SK-N-SH (cell line): ENCODE measurements around the gene HDAC2.

Experiments used
- CHD2 ChIP-seq: fragments of 150-350 bp; IDR thresholded peaks from 2 replicates; pipeline ENCODE4 v1.6.1; 2018; ENCODE audit warnings: low read length; ENCODE audit not compliant: partially characterized antibody
- EP300 ChIP-seq, 2 experiments: IDR thresholded peaks; 2 replicates each; pipeline versions ENCODE4 v1.4.0 to v1.6.1; 2012; ENCODE audit warnings: borderline replicate concordance in 1 of 2, low read depth in 1 of 2, low read length in 1 of 2
- EZH2phosphoT487 ChIP-seq: fragments of 200-600 bp; sonication (generic); IDR thresholded peaks from 2 replicates; pipeline ENCODE4 v1.6.1; 2017; ENCODE audit warnings: low read depth, mixed run types, mild to moderate bottlenecking, antibody characterized with exemption, moderate library complexity, borderline replicate concordance
- POLR2AphosphoS5 ChIP-seq: IDR thresholded peaks from 2 replicates; pipeline ENCODE4 v1.6.1; 2012; ENCODE audit warnings: low read depth, low read length
- RCOR1 ChIP-seq: fragments of 150-350 bp; IDR thresholded peaks from 2 replicates; pipeline ENCODE4 v1.6.1; 2017; ENCODE audit warnings: antibody characterized with exemption, low read length
- RXRA ChIP-seq: IDR thresholded peaks from 2 replicates; pipeline ENCODE4 v1.4.0; 2012; ENCODE audit warnings: low read depth, mild to moderate bottlenecking, borderline replicate concordance
- SMC3 ChIP-seq: IDR thresholded peaks from 2 replicates; pipeline ENCODE4 v1.6.1; 2012; ENCODE audit warnings: low read depth, low read length, improper control_type of control experiment
- TF ChIP-seq, protein P1 (sequence below): fragments of 200-600 bp; sonication (generic); IDR thresholded peaks from 2 replicates; pipeline ENCODE4 v1.6.1; 2017; ENCODE audit warnings: antibody characterized with exemption, mild to moderate bottlenecking, moderate library complexity
- TF ChIP-seq, protein P2 (sequence below): IDR thresholded peaks from 2 replicates; pipeline ENCODE4 v1.6.1; 2012; ENCODE audit warnings: mild to moderate bottlenecking, low read depth, low read length, moderate library complexity
- TF ChIP-seq, protein P3 (sequence below): IDR thresholded peaks from 2 replicates; pipeline ENCODE4 v1.4.0; 2012; ENCODE audit warnings: low read depth

DNA sequence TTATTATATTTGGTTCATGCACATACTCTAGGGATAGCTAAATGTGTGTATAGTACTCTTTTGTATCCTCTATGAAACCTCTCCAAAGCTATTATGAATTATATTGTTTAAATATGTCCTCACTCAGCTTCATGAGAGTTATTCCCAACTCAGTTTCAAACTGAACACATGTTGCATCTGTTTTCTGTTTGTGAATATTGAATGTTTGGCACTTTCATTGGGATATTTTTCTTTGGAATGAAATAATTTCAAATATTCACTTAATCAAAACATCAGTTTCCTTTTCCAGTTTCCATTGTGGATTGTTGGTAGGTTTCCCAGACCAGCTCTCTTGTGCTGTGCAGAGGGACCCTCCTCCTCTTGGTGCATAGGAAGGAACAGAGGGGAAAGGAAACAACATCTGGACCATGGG is 46.6 kb downstream of the HDAC2 start:
- TF ChIP-seq, protein P1, sequence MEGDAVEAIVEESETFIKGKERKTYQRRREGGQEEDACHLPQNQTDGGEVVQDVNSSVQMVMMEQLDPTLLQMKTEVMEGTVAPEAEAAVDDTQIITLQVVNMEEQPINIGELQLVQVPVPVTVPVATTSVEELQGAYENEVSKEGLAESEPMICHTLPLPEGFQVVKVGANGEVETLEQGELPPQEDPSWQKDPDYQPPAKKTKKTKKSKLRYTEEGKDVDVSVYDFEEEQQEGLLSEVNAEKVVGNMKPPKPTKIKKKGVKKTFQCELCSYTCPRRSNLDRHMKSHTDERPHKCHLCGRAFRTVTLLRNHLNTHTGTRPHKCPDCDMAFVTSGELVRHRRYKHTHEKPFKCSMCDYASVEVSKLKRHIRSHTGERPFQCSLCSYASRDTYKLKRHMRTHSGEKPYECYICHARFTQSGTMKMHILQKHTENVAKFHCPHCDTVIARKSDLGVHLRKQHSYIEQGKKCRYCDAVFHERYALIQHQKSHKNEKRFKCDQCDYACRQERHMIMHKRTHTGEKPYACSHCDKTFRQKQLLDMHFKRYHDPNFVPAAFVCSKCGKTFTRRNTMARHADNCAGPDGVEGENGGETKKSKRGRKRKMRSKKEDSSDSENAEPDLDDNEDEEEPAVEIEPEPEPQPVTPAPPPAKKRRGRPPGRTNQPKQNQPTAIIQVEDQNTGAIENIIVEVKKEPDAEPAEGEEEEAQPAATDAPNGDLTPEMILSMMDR: no peak
- TF ChIP-seq EP300 (IDR thresholded peaks at IDR 0.05; ENCODE audit: borderline replicate concordance in 1 of 2, low read depth in 1 of 2, low read length in 1 of 2) (no peak), RXRA (no peak), POLR2AphosphoS5 (no peak), SMC3 (no peak), EZH2phosphoT487 (no peak), RCOR1 (no peak), CHD2 (no peak)
- TF ChIP-seq, protein P2, sequence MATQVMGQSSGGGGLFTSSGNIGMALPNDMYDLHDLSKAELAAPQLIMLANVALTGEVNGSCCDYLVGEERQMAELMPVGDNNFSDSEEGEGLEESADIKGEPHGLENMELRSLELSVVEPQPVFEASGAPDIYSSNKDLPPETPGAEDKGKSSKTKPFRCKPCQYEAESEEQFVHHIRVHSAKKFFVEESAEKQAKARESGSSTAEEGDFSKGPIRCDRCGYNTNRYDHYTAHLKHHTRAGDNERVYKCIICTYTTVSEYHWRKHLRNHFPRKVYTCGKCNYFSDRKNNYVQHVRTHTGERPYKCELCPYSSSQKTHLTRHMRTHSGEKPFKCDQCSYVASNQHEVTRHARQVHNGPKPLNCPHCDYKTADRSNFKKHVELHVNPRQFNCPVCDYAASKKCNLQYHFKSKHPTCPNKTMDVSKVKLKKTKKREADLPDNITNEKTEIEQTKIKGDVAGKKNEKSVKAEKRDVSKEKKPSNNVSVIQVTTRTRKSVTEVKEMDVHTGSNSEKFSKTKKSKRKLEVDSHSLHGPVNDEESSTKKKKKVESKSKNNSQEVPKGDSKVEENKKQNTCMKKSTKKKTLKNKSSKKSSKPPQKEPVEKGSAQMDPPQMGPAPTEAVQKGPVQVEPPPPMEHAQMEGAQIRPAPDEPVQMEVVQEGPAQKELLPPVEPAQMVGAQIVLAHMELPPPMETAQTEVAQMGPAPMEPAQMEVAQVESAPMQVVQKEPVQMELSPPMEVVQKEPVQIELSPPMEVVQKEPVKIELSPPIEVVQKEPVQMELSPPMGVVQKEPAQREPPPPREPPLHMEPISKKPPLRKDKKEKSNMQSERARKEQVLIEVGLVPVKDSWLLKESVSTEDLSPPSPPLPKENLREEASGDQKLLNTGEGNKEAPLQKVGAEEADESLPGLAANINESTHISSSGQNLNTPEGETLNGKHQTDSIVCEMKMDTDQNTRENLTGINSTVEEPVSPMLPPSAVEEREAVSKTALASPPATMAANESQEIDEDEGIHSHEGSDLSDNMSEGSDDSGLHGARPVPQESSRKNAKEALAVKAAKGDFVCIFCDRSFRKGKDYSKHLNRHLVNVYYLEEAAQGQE: no peak
- TF ChIP-seq, protein P3, sequence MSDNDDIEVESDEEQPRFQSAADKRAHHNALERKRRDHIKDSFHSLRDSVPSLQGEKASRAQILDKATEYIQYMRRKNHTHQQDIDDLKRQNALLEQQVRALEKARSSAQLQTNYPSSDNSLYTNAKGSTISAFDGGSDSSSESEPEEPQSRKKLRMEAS: no peak
